B cell (primary cell): ENCODE measurements around the gene NXPE4. TPM values are rescaled to one million over a fixed set of nuclear protein-coding genes. Genes with fewer than 3 reads are reported as not detected.

Experiments
- ATAC-seq: fragments of 200-7000 bp; cut with Tn5 transposase; one replicate; pipeline ENCODE4 v1.10.0; 2021; ENCODE audit warnings: low read depth, mild to moderate bottlenecking, moderate number of reproducible peaks, moderate library complexity
- CTCF ChIA-PET: fragments of 350-600 bp; sonication (Branson Sonifier 250); formaldehyde crosslinking; loops from one replicate; lab custom pipeline; 2021; ENCODE audit warnings: antibody characterized with exemption, inconsistent platforms; lab: Charles Lee
- POLR2A ChIA-PET: fragments of 350-600 bp; sonication (Branson Sonifier 250); formaldehyde crosslinking; loops from one replicate; lab custom pipeline; 2021; ENCODE audit warnings: antibody characterized with exemption; lab: Charles Lee
- DNase-seq: peaks from one replicate; pipeline ENCODE4 v3.0.0; 2013
- H2AFZ ChIP-seq: 2 replicates; pipeline ENCODE4 v1.6.1; 2012; ENCODE audit warnings: mild to moderate bottlenecking, low read depth, low read length; ENCODE audit not compliant: insufficient read depth, poor library complexity, severe bottlenecking
- H3K27ac ChIP-seq, 2 donors: 1 replicate in 1 of 2; 2 replicates in 1 of 2; pipeline ENCODE4 v1.5.1; 2012 to 2013; ENCODE audit warnings: low read length in 2 of 2, mild to moderate bottlenecking in 2 of 2, moderate library complexity in 1 of 2
- H3K27me3 ChIP-seq, 4 experiments: fragments of 200-600 bp in 1 of 4; sonication (generic) in 1 of 4; replicated peaks in 1 of 4; 1 replicate in 2 of 4; 2 replicates in 2 of 4; pipeline versions ENCODE4 v1.6.1 to v1.7.0; 2013 to 2016; ENCODE audit warnings: low read length in 3 of 4, mild to moderate bottlenecking in 2 of 4, mixed read lengths in 1 of 4, moderate library complexity in 1 of 4; ENCODE audit not compliant: insufficient read depth in 4 of 4, control insufficient read depth in 3 of 4; ENCODE audit errors: control extremely low read depth in 1 of 4
- H3K36me3 ChIP-seq, 2 experiments: replicated peaks in 1 of 2; 1 replicate in 1 of 2; 2 replicates in 1 of 2; pipeline versions ENCODE4 v1.6.1 to v1.7.1; 2013; ENCODE audit warnings: low read length in 1 of 2; ENCODE audit not compliant: insufficient read depth in 2 of 2, control insufficient read depth in 1 of 2; ENCODE audit errors: control extremely low read depth in 1 of 2, extremely low read depth in 1 of 2
- H3K4me1 ChIP-seq, 2 donors: fragments of 200-600 bp in 1 of 2; sonication (generic) in 1 of 2; 1 replicate in 1 of 2; 2 replicates in 1 of 2; pipeline versions ENCODE4 v1.5.1 to v1.6.1; 2013 to 2017; ENCODE audit warnings: low read length in 2 of 2; ENCODE audit not compliant: control insufficient read depth in 2 of 2, insufficient read depth in 2 of 2
- H3K4me2 ChIP-seq: replicated peaks from 2 replicates; pipeline ENCODE3; 2012; ENCODE audit warnings: mild to moderate bottlenecking, low read depth, low read length; ENCODE audit not compliant: poor library complexity, severe bottlenecking
- H3K4me3 ChIP-seq, 5 experiments: fragments of 200-600 bp in 1 of 5; sonication (generic) in 1 of 5; 1 replicate in 3 of 5; 2 replicates in 2 of 5; pipeline versions ENCODE4 v1.5.1 to v1.7.0; 2011 to 2016; ENCODE audit warnings: low read length in 4 of 5, mild to moderate bottlenecking in 4 of 5, low read depth in 2 of 5, control low read depth in 1 of 5, moderate library complexity in 1 of 5; ENCODE audit not compliant: insufficient read depth in 1 of 5; ENCODE audit errors: control extremely low read depth in 1 of 5, extremely low read depth in 1 of 5
- H3K79me2 ChIP-seq: fragments of 200-600 bp; sonication (generic); one replicate; pipeline ENCODE4 v1.6.0; 2016; ENCODE audit warnings: low read length; ENCODE audit not compliant: control insufficient read depth, insufficient read depth
- H3K9ac ChIP-seq: fragments of 200-600 bp; sonication (generic); 2 replicates; pipeline ENCODE4 v1.6.1; 2017; ENCODE audit warnings: mild to moderate bottlenecking, low read length, moderate library complexity
- H3K9me3 ChIP-seq, 3 donors: one replicate each; pipeline versions ENCODE4 v1.6.1 to v1.7.1; 2013; ENCODE audit warnings: low read length in 2 of 3; ENCODE audit not compliant: control insufficient read depth in 2 of 3, insufficient read depth in 1 of 3; ENCODE audit errors: control extremely low read depth in 1 of 3
- H4K20me1 ChIP-seq: 2 replicates; pipeline ENCODE4 v1.6.0; 2012; ENCODE audit warnings: mild to moderate bottlenecking, low read length; ENCODE audit not compliant: insufficient read depth, control insufficient read depth, poor library complexity, severe bottlenecking
- H3K27ac Mint-ChIP-seq: one replicate; pipeline ENCODE4 v1.8.0; 2021; ENCODE audit warnings: mixed read lengths
- H3K27me3 Mint-ChIP-seq: one replicate; pipeline ENCODE4 v1.8.0; 2021; ENCODE audit warnings: mixed read lengths
- H3K4me1 Mint-ChIP-seq: one replicate; pipeline ENCODE4 v1.8.0; 2021; ENCODE audit warnings: mixed read lengths
- H3K4me3 Mint-ChIP-seq: one replicate; pipeline ENCODE4 v1.8.0; 2021; ENCODE audit warnings: mixed read lengths
- H3K9me3 Mint-ChIP-seq: one replicate; pipeline ENCODE4 v1.8.0; 2022; ENCODE audit warnings: mixed read lengths; ENCODE audit not compliant: insufficient read depth
- EZH2 ChIP-seq: IDR thresholded peaks from 2 replicates; pipeline ENCODE4 v1.6.1; 2012; ENCODE audit warnings: borderline replicate concordance, low read depth, mild to moderate bottlenecking, moderate library complexity, low read length; ENCODE audit not compliant: insufficient read depth, poor library complexity, severe bottlenecking
- WGBS: methylation state at CpG from one replicate; pipeline ENCODE4 v1.1.5; 2013; ENCODE audit warnings: missing lambda C conversion rate; ENCODE audit not compliant: insufficient coverage; 5-methylcytosine and 5-hydroxymethylcytosine counted together
- intact Hi-C: fragments of 100-400 bp; cut with micrococcal nuclease; formaldehyde crosslinking; loops from one replicate; pipeline ENCODE4 v1.10.0; 2022
- polyA plus RNA-seq: library from polyadenylated mRNA; depleted of rRNA; stranded (reverse); fragments of >200 nt; gene quantifications from 2 replicates; pipeline ENCODE4 v1.2.3, GENCODE V29; 2012
- total RNA-seq, 2 donors: library from RNA; stranded (reverse); fragments of 120-200 nt in 1 of 2; gene quantifications; 1 replicate in 1 of 2; 2 replicates in 1 of 2; pipeline versions ENCODE4 v1.2.3 to v1.2.4, GENCODE V29; 2013 to 2022
- TF ChIP-seq, protein P1 (sequence below): fragments of 200-600 bp; IDR thresholded peaks from one replicate; pipeline ENCODE4 v1.8.0; 2022; ENCODE audit warnings: antibody characterized with exemption, mild to moderate bottlenecking

Gene NXPE4
- total and polyA plus RNA-seq, 2 donors (not counting 1 experiment from before 2014, with no cell fraction given): not detected

DNA sequence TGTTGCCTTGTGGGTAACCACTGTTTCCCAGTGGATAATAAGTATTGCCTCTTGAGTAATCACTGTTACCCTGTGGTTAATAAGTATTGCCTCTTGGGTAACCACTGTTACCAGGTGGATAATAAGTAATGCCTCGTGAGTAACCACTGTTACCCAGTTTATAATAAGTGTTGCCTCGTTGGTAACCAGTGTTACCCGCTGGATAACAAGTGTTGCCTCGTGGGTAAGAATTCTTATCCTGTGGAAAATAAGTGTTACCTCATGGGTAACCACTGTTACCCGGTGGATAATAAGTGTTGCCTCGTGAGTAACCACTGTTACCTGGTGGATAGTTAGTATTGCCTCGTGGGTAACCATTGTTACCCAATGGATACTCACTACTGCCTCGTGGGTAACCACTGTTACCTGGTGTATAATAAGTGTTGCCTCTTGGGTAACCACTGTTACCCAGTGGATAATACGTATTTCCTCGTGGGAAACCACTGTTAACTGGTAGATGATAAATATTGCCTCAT, 24.1 kb upstream of the NXPE4 start:
- Histone ChIP-seq H4K20me1 (no peaks in the 10 kb centered on the region), H3K9ac (no peak overlapping the region), H3K4me1 (no peaks in the 10 kb centered on the region), H3K4me3 (no peak overlapping the region), H3K4me2 (no peak overlapping the region), H3K27me3 (no peaks in the 10 kb centered on the region), H3K27ac (no peak overlapping the region), H2AFZ (no peak overlapping the region), H3K36me3 (no peaks in the 10 kb centered on the region), H3K79me2 (no peaks in the 10 kb centered on the region), H3K9me3 (peaks cover 0 to 5% (median 4%) of the 10 kb centered on the region in 3 donors)
- Mint-ChIP-seq H3K27me3 (no peaks in the 10 kb centered on the region), H3K4me3 (no peak overlapping the region), H3K4me1 (no peaks in the 10 kb centered on the region), H3K27ac (no peak overlapping the region), H3K9me3 (peaks cover 2% of the 10 kb centered on the region)
- intact Hi-C loops: no loop called here
- TF ChIP-seq EZH2: no peak
- TF ChIP-seq, protein P1, sequence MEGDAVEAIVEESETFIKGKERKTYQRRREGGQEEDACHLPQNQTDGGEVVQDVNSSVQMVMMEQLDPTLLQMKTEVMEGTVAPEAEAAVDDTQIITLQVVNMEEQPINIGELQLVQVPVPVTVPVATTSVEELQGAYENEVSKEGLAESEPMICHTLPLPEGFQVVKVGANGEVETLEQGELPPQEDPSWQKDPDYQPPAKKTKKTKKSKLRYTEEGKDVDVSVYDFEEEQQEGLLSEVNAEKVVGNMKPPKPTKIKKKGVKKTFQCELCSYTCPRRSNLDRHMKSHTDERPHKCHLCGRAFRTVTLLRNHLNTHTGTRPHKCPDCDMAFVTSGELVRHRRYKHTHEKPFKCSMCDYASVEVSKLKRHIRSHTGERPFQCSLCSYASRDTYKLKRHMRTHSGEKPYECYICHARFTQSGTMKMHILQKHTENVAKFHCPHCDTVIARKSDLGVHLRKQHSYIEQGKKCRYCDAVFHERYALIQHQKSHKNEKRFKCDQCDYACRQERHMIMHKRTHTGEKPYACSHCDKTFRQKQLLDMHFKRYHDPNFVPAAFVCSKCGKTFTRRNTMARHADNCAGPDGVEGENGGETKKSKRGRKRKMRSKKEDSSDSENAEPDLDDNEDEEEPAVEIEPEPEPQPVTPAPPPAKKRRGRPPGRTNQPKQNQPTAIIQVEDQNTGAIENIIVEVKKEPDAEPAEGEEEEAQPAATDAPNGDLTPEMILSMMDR: no peak
- DNase-seq (no peak), ATAC-seq (no peak)
- 95% methylated on average over 9 of the region's 10 CpGs for WGBS
- CTCF ChIA-PET: no interaction called here
- POLR2A ChIA-PET: no interaction called here

DNA sequence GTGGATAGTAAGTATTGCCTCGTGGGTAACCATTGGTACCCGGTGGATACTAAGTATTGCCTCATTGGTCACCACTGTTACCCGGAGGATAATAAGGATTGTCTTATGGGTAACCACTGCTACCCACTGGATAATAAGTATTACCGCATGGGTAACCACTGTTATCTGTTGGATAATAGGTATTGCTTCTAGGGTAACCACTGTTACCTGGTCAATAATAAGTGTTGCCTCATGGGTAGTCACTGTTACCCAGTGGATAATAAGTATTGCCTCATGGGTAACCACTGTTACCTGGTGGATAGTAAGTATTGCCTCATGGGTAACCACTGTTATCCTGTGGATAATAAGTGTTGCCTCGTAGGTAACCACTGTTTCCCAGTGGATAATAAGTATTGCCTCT, 22.6 kb upstream of the NXPE4 start:
- Histone ChIP-seq H3K4me3 (no peak overlapping the region), H3K4me2 (no peak overlapping the region), H3K9me3 (peaks cover 0 to 3% (median under 1%) of the 10 kb centered on the region in 3 donors), H3K36me3 (no peaks in the 10 kb centered on the region), H2AFZ (no peak overlapping the region), H4K20me1 (no peaks in the 10 kb centered on the region), H3K4me1 (no peaks in the 10 kb centered on the region), H3K9ac (no peak overlapping the region), H3K27me3 (no peaks in the 10 kb centered on the region), H3K27ac (no peak overlapping the region), H3K79me2 (no peaks in the 10 kb centered on the region)
- no peak for ATAC-seq
- no peak overlapping the region for H3K4me3 Mint-ChIP-seq
- DNase-seq: no peak
- intact Hi-C loops: no loop called here
- TF ChIP-seq EZH2: no peak
- TF ChIP-seq, protein P1: no peak
- no peaks in the 10 kb centered on the region for H3K27me3 Mint-ChIP-seq
- H3K4me1 Mint-ChIP-seq: no peaks in the 10 kb centered on the region
- 87% methylated on average over 5 of the region's 5 CpGs for WGBS
- POLR2A ChIA-PET: no interaction called here
- no peak overlapping the region for H3K27ac Mint-ChIP-seq
- peaks cover 2% of the 10 kb centered on the region for H3K9me3 Mint-ChIP-seq
- CTCF ChIA-PET: no interaction called here
